ENCODE measurements around the gene TMEM45A.

- TF ChIP-seq CTCF (IDR thresholded peaks at IDR 0.05), result no peak
- TF ChIP-seq POLR2A (IDR thresholded peaks at IDR 0.05), result no peak
Measured at GRCh38 chr3:100584101-100584660, 91.8 kb downstream of the TMEM45A start.
